ENCODE measurements around the gene RS1. TPM values are rescaled to one million over a fixed set of nuclear protein-coding genes. Genes with fewer than 3 reads are reported as not detected.

Gene RS1
- total RNA-seq (not detected), polyA plus RNA-seq (not detected)
- long read RNA-seq, donor 1: 0 reads
- long read RNA-seq, donor 2: 0 reads

DNA sequence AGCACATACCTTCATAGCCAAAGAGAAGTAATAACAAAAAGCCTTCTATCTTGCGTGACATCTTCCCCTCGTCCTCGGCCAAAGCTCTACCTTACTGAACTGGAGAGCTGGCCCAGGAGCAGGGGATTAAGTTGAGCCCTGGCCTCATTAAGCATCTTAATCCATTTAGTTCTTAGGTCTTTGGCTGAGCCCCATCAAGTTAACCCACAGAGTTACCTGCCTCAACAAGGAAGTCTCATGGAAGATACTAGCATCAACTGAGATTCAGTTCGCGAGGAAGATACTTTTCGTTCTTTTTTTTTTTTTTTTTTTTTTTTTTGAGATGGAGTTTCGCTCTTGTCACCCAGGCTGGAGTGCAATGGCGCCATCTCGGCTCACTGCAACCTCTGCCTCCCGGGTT, at the start of gene RS1:
RS1 (minus strand) TSS at position 101 of the 400 bp plus-strand sequence; CDS start at position 61, 40 bp downstream.
- no peak within 1 kb of the TSS for H3K27ac ChIP-seq
- ATAC-seq (no peak), DNase-seq (no peak)
- intact Hi-C loops (cut with DNase I): loop anchor here (10.0 kb wide), 2 partner anchors 247 to 673 kb away; partner anchors contain the start of genes CDKL5 (in 2 of the 2) and PDHA1 (in 1 of the 2)
- H3K4me3 ChIP-seq: no peak within 1 kb of the TSS
- no peaks in the 10 kb centered on the region for H3K9me3 ChIP-seq
- H3K4me1 ChIP-seq: no peaks in the 10 kb centered on the region
- H3K36me3 ChIP-seq (ENCODE audit: insufficient read depth in 1 of 2, low read depth in 1 of 2): no peaks in the 10 kb centered on the region
- 77 to 87% (median 78%) methylated on average over 9 to 10 of the region's 10 CpGs for WGBS, 3 donors
- H3K27me3 ChIP-seq (ENCODE audit: insufficient read depth in 3 of 3, low read length in 2 of 3): no peaks in the 10 kb centered on the region
- TF ChIP-seq, protein P1, sequence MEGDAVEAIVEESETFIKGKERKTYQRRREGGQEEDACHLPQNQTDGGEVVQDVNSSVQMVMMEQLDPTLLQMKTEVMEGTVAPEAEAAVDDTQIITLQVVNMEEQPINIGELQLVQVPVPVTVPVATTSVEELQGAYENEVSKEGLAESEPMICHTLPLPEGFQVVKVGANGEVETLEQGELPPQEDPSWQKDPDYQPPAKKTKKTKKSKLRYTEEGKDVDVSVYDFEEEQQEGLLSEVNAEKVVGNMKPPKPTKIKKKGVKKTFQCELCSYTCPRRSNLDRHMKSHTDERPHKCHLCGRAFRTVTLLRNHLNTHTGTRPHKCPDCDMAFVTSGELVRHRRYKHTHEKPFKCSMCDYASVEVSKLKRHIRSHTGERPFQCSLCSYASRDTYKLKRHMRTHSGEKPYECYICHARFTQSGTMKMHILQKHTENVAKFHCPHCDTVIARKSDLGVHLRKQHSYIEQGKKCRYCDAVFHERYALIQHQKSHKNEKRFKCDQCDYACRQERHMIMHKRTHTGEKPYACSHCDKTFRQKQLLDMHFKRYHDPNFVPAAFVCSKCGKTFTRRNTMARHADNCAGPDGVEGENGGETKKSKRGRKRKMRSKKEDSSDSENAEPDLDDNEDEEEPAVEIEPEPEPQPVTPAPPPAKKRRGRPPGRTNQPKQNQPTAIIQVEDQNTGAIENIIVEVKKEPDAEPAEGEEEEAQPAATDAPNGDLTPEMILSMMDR (IDR thresholded peaks at IDR 0.05): no peak

DNA sequence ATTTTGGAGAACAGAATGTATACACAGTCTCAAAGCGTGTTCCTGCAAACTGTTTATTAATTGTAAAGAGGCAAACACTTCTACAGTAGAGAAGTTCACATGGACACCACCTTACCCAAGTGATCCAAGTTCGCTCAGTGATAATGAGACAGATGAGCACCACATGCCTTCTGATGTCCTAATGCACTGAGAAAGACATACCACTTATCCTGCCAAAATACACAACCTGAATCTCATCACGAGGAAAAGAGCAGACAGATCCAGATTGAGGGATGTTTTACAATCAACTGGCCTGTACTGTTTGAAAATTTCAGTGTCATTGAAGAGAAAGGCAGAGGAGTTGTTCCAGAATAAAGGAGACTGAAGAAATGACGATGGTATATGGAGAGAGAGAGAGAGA, 47.9 kb upstream of the RS1 start:
- Histone ChIP-seq H3K36me3 (ENCODE audit: insufficient read depth in 1 of 2, low read depth in 1 of 2) (no peaks in the 10 kb centered on the region), H3K4me1 (no peaks in the 10 kb centered on the region), H3K4me3 (no peak overlapping the region), H3K27ac (no peak overlapping the region), H3K27me3 (ENCODE audit: insufficient read depth in 3 of 3, low read length in 2 of 3) (no peaks in the 10 kb centered on the region), H3K9me3 (no peaks in the 10 kb centered on the region)
- ATAC-seq: no peak
- DNase-seq: no peak
- TF ChIP-seq, protein P1 (IDR thresholded peaks at IDR 0.05): no peak
- WGBS, 3 donors: 68 to 88% (median 82%) methylated on average over 4 of the region's 4 CpGs
- intact Hi-C loops (cut with DNase I): no loop called here

DNA sequence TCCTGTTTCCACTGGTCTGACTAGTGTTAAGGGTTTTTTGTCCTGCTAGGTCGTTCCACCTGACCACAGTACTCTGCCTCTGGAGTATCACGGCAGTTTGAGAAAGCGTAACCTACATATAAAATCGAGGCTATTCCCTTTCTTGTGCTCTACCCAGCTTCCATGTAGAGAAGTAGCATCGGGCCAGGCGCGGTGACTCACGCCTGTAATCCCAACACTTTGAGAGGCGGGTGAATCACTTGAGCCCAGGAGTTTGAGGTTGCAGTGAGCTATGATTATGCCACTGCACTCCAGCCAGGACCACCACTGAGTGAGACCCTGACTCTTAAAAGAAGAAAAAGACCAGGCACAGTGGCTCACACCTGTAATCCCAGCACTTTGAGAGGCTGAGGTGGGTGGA, 43.0 kb upstream of the RS1 start:
- ATAC-seq (no peak), DNase-seq (no peak)
- H3K9me3 ChIP-seq: peaks cover 3% of the 10 kb centered on the region
- no peaks in the 10 kb centered on the region for H3K27me3 ChIP-seq (ENCODE audit: insufficient read depth in 3 of 3, low read length in 2 of 3)
- intact Hi-C loops (cut with DNase I): no loop called here
- TF ChIP-seq, protein P1 (IDR thresholded peaks at IDR 0.05): no peak
- H3K4me1 ChIP-seq: no peaks in the 10 kb centered on the region
- no peak overlapping the region for H3K4me3 ChIP-seq
- H3K36me3 ChIP-seq (ENCODE audit: insufficient read depth in 1 of 2, low read depth in 1 of 2): no peaks in the 10 kb centered on the region
- 90 to 92% (median 90%) methylated on average over 9 of the region's 9 CpGs for WGBS, 3 donors
- H3K27ac ChIP-seq: no peak overlapping the region

DNA sequence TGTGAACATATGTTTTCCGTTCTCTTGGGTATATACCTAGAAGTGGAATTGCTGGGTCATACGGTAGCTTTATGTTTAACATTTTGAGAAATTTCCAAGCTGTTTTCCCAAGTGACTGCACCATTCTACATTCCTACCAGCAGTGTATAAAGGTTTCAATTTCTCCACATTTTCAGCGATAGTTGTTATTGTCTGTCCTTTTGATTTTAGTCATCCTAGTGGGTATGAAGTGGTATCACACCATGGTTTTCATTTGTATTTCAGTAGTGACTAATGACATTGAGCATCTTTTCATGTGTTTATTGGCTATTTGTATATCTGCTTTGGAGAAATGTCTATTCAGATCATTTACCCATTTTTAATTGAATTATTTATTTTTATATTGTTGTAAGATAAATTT, 37.9 kb upstream of the RS1 start:
- DNase-seq (no peak), ATAC-seq (no peak)
- Histone ChIP-seq H3K4me3 (no peak overlapping the region), H3K9me3 (peaks cover 3% of the 10 kb centered on the region), H3K4me1 (no peaks in the 10 kb centered on the region), H3K27me3 (ENCODE audit: insufficient read depth in 3 of 3, low read length in 2 of 3) (no peaks in the 10 kb centered on the region), H3K36me3 (ENCODE audit: insufficient read depth in 1 of 2, low read depth in 1 of 2) (no peaks in the 10 kb centered on the region), H3K27ac (no peak overlapping the region)
- TF ChIP-seq, protein P1 (IDR thresholded peaks at IDR 0.05): no peak
- intact Hi-C loops (cut with DNase I): no loop called here
- 84 to 90% (median 87%) methylated on average over 3 of the region's 3 CpGs for WGBS, 3 donors

DNA sequence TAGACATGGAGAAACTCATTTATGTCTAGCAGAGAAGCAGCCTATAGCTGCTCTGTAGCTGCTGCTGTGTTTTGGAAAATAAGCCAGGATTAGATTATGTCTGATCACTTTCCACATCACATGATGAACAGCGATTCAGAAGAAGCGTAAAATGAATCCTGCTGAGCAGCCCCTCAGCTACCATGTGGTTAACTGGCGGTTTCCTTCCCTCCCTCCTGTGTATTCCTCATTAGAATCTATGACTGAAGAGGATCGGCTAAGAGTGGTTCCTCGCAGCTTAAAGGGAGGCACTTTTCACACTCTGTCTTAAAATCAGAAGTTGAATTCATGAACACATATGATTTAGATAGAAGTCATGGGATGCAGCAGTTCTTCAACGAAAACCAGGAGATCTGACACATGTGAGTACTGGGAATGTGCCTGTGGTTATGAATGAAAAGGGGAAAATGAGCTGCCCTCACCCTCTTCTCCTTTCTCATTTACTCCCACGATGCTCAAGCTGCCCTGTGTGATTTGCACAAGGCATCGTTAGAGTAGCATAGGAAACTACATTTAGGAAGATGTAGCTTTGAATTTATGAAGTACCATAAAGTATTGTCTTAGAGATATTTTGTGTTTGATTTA, 35.6 kb upstream of the RS1 start, which contains the start of gene PPEF1:
PPEF1 (plus strand) TSS at position 220 of the 624 bp plus-strand sequence; CDS start at position 356, 136 bp downstream.
- Histone ChIP-seq H3K27ac (no peak within 1 kb of the TSS), H3K9me3 (peaks cover 2% of the 10 kb centered on the region), H3K4me1 (no peaks in the 10 kb centered on the region), H3K36me3 (ENCODE audit: insufficient read depth in 1 of 2, low read depth in 1 of 2) (no peaks in the 10 kb centered on the region), H3K27me3 (ENCODE audit: insufficient read depth in 3 of 3, low read length in 2 of 3) (no peaks in the 10 kb centered on the region), H3K4me3 (no peak within 1 kb of the TSS)
- DNase-seq (no peak), ATAC-seq (no peak)
- WGBS, 3 donors: 19 to 49% (median 30%) methylated on average over 8 of the region's 8 CpGs
- intact Hi-C loops (cut with DNase I): no loop called here
- TF ChIP-seq, protein P1 (IDR thresholded peaks at IDR 0.05): no peak
